ENCODE results near the gene CAVIN3.

DNA sequence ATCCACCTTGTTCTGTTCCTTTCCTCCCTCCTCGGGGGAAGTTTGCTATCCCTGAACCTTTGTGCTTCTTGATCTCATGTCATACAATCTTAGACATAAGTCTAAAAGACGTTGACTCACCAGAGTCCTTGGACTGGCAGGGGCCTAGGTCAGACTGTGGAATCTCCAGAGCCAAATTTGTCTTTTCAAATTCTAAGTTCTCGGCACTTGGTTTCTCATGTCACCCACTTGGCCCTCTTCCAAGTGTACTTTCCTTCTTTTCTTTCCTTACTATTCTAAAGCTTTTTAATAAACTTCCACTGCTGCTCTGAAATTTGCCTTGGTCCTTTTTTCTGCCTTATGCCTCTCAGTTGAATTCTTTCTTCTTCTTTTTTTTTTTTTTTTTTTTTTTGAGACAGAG lies 39.9 kb upstream of the CAVIN3 start:
- TF ChIP-seq, protein P1, sequence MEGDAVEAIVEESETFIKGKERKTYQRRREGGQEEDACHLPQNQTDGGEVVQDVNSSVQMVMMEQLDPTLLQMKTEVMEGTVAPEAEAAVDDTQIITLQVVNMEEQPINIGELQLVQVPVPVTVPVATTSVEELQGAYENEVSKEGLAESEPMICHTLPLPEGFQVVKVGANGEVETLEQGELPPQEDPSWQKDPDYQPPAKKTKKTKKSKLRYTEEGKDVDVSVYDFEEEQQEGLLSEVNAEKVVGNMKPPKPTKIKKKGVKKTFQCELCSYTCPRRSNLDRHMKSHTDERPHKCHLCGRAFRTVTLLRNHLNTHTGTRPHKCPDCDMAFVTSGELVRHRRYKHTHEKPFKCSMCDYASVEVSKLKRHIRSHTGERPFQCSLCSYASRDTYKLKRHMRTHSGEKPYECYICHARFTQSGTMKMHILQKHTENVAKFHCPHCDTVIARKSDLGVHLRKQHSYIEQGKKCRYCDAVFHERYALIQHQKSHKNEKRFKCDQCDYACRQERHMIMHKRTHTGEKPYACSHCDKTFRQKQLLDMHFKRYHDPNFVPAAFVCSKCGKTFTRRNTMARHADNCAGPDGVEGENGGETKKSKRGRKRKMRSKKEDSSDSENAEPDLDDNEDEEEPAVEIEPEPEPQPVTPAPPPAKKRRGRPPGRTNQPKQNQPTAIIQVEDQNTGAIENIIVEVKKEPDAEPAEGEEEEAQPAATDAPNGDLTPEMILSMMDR (optimal IDR thresholded peaks at IDR 0.05 in 1 of 3, IDR thresholded peaks at IDR 0.05 in 1 of 3, conservative IDR thresholded peaks at IDR 0.05 in 1 of 3; ENCODE audit: extremely low read depth in 1 of 3, insufficient read depth in 2 of 3, low read length in 3 of 3): no peak
- TF ChIP-seq EZH2 (IDR thresholded peaks at IDR 0.05; ENCODE audit: low read length): no peak
